Neural cell (in vitro differentiated cells): Measurements from ENCODE around the gene GPR180.
"Not testable (repeated sequence)": the region's sequence is repeated elsewhere in the genome, so short reads cannot be mapped to it uniquely, and the experiment has no call there.

Source experiments
- CTCF ChIP-seq: fragments of 450-650 bp; IDR thresholded peaks from 2 replicates; pipeline ENCODE4 v1.5.1; 2014; ENCODE audit warnings: antibody characterized with exemption, mild to moderate bottlenecking, moderate library complexity; ENCODE audit not compliant: poor library complexity, severe bottlenecking
- RAD21 ChIP-seq: fragments of 450-650 bp; conservative IDR thresholded peaks from 2 replicates; pipeline ENCODE4 v1.6.1; 2014; ENCODE audit warnings: antibody characterized with exemption, mild to moderate bottlenecking, moderate library complexity

DNA sequence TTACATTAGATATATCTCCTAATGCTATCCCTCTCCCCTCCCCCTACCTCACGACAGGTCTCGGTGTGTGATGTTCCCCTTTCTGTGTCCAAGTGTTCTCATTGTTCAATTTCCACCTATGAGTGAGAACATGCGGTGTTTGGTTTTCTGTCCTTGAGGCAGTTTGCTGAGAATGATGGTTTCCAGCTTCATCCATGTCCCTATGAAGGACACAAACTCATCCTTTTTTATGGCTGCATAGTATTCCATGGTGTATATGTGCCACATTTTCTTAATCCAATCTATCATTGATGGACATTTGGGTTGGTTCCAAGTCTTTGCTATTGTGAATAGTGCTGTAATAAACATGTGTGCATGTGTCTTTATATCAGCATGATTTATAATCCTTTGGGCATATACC lies 36.0 kb downstream of the GPR180 start:
- not testable (repeated sequence) for TF ChIP-seq CTCF, RAD21
